Activated CD8-positive, alpha-beta memory T cell treated with anti-CD3 and anti-CD28 coated beads, Interleukin-2, amount 50 U/mL, for 24 hours (primary cell): ENCODE results near the gene RNF2.

Source experiments
- DNase-seq: peaks from one replicate; pipeline ENCODE4 v3.0.0-alpha.2; 2020; ENCODE audit errors: extremely low read depth

Gene RNF2

DNA sequence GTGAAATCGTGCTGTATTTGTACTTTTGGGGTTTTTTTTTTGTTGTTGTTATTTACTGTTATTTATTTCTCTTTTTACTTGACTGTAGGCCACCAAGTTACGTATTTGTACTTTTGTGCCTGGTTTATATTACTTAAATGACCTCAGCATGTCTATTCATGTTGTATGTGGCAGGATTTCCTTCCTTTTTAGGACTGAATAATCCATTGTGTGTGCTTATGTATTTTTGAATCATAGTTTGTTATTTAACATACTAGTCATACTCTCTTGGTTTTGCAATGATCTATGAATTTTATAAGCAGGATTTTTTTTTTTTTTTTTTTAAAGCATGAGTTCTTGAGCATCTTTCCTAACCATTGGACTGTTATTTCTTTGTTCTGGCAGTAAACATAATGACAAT, 51.2 kb downstream of the RNF2 start:
- DNase-seq, result no peak

DNA sequence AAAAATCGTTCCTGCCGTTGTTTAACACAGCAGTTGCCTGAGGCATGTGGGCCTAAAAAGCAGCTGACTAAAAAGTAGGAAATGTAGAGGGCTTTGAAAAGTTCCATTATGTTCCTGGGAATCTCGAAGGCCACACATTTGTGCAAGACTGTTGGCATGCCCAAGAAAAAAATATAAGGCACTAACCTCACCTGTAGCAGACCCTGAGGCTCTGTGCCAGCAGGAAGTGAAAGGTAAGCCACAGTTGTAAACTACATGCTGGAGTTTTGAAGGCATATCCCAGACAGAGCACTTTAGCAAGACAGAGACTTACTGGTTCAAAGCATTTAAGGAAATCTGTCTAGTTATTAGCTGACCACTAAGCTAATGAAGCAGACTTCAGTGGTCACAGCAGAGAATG, 58.7 kb downstream of the RNF2 start:
- DNase-seq, result no peak

DNA sequence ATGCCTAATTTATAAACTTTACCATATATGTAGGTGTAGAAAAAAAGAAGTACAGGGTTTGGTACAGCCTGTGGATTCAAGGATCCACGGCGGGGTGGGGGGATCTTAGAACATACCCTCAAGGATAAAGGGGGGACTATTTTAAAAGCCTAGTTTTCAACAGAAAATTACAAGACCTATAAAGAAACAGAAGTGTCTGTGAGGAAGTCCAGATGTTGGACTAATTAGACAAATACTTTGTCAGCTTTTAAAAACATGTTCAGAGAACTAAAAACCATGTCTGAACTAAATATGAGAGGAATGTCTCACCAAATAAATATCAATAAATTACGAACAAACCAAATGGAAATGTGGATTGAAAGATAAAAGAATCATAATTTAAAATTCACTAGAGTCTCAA, 59.8 kb downstream of the RNF2 start:
- DNase-seq, result no peak

DNA sequence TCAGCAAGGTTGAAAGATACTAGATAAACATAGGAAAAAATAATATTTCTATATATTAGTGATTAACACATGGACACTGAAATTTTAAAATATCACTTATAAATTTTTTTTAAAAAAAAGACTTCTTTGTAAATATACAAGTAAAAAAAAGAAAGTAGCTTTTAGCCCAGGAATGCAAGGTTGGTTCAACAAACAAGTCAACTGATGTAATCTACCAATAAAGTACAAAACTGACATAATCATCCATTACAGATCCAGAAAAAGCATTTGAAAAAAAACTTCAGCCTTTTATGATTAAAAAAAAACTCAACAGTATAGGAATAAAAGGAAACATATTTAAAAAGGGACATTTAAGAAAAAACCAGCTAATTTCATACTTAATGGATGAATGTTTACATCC, 63.0 kb downstream of the RNF2 start:
- DNase-seq, result no peak

DNA sequence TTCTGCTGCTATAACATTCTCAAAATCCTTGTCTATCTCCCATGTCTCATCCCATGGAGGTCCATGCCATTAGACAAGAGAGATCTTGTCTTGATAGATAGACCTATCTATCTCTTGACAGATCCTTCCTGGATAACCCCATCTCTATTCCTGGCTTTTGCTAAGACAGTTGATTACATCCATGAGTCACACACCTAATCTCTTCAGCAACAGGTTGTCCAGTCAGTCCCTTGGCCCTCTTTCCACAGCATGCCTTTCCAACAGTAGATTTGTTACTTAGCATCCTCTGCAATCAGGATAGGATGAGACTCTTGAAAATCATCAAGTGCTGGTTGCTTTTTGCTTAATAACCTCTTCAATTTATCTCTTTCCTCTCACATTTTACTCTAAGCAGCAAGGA, 64.8 kb downstream of the RNF2 start:
- DNase-seq, result no peak

DNA sequence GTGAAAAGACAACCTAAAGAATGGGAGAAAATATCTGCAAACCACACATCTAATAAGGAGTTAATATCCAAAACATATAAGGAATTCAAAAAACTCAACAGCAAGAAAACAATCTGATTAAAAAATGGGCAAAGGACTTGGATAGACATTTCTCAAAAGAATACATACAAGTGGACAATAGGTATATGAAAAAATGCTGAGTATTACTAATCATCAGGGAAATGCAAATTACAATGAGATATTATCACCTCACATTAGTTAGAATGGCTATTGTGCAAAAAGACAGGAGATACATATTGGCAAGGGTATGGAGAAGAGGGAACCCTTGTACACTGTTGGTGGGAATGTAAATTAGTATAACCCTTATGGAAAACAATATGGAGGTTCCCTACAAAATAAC, 66.5 kb downstream of the RNF2 start:
- no peak for DNase-seq

DNA sequence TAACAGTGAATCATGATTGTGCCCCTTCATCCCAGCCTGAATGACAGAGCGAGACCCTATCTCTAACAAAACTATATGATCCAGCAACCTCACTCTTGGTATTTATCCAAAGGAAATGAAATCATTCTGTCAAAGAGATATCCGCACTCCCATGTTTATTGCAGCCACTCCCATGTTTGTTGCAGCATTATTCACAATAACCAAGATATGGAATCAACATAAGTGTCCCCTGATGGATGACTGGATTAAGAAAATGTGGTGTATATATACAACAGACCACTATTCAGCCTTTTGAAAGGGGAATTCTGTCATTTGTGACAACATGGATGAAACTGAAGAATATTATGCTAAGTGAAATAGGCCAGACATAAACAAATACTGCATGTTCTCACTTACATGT, 67.0 kb downstream of the RNF2 start:
- DNase-seq, result no peak

DNA sequence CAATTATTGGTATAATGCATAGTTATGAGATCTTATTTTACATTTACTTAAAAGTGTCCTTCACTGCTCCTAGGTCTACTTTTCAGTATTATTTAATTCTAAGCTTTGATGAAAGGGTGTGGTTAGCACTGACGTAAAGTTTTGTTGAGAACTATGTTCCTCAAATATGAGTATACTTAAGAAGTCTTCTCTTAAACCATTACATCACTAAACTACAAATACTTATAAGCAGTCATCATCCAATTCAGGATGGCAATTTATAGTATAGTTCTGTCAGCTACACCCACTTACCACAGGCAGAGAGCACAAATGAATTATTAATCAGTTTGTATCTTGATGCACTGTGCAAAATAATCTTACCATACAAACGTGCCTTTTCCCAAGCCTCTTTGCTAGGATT, 84.3 kb downstream of the RNF2 start:
- no peak for DNase-seq

DNA sequence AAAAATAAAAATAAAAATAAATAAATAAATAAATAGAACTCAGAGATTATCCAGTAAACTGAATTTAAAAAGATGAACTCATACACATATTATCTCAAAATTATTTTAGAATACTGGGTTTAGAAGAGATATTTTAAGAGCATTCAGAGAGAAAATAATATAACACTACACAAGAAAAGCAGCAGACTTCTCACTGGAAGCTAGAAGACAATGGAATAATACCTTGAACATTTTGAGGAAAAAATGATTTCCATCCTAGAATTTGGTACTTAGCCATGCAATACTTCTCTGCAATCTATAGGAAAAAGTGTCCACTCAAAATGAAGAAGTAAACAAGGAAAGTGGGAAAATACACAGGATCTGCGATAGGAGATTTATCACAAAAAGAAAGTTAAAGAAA, 87.2 kb downstream of the RNF2 start:
- DNase-seq, result no peak

DNA sequence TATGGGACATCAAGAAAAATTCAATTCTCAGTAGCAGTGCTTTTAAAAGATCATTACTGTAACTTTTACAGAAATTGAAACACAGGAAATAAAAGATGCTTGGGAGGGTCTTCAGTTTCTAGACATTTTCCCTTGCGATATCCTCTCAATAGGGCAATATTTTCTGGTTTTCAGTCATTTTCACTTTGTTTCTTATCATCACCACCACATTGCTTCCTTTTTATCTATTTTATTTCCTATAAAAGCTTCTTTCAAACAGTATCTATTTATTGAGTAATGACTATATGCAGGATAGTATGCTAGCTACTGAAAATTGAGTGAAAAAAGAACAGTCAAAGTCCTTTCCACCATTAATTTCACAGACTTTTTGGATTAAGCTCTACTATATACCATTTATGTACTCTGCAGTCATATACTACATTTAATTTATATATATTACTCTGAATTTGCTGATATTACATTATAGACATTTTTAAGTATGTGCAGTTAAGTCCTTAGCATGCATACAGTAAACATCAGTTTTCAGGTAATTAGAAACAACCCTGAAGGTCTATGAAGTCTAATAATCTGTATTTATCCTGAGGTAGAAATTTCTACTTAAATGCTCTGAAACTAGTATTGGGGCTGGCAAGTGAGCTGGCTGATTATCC, 92.7 kb downstream of the RNF2 start:
- no peak for DNase-seq

DNA sequence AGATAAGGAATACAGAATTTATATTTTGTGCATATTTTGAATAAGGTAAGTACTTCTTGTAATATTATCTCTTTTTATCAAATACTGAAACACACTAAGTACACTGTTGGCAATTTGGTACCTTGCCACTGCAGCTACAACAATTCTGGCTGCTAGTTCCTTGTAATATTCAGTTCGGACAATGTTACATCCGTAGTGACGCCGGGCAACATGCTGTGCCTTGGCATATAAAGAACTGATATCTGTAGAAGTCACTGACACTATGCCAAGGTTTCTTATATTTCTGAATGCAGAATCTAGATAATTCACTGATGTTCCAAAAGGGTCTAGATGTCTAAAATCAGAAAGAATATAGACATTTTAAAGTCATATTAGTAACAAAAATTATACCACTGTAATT, 93.9 kb downstream of the RNF2 start:
- no peak for DNase-seq

DNA sequence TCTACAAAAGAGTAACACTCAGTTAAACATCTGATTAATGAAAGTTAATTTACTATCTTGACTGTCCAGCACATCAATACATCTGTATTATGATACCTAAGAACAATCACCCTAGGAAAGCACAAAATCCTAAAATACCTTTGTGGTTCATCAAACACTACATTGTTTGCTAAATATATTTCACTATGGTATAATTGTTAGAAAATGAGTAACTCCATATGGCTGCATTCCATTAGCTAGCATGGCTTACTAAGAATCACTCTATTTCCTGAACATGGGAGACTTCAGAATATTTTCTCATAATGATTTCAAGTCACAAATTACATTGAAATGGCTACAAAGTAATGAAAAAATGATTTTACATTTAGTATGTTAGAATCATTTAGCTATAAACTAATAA, 98.9 kb downstream of the RNF2 start:
- no peak for DNase-seq

DNA sequence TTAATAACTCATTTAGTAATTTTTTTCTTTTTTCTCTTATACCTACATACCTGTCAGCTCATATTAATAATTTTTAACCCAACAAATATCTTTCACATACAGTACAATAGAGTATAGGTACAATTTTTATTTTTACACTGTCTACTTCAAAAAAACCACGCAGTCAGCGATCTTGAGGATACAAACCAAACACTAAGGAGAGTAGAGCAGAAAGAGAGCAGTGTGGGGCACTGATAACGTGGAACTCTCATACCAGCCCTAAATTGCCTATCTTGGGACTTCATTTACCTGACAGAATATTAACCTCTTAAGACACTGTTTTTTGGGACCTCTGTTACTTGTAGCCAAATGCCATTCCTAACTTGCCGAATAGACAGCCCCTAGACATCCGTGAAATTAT, 105.9 kb downstream of the RNF2 start:
- DNase-seq, result no peak
